HepG2 (cell line): ENCODE results near the gene AHSG. TPM values are rescaled to one million over a fixed set of nuclear protein-coding genes. Genes with fewer than 3 reads are reported as not detected.
A peak's percentile ranks its signal among the peaks of the same experiment; 100 is the strongest.

Source experiments
- AHDC1 ChIP-seq: sonication (generic); formaldehyde crosslinking; IDR thresholded peaks from 2 replicates; pipeline ENCODE4 v1.5.1; 2020; ENCODE audit warnings: mild to moderate bottlenecking, missing genetic modification reagents, borderline replicate concordance
- CEBPB ChIP-seq: IDR thresholded peaks from 2 replicates; pipeline ENCODE4 v1.6.1; 2011; ENCODE audit warnings: low read depth, low read length, improper control_type of control experiment, borderline replicate concordance
- NONO ChIP-seq, 2 experiments: fragments of 450-650 bp in 1 of 2; sonication (generic) in 1 of 2; formaldehyde crosslinking in 1 of 2; IDR thresholded peaks in 1 of 2; conservative IDR thresholded peaks in 1 of 2; 2 replicates each; pipeline versions ENCODE4 v1.6.1 to v1.8.0; 2017 to 2022; ENCODE audit warnings: mild to moderate bottlenecking in 1 of 2, missing genetic modification reagents in 1 of 2, moderate library complexity in 1 of 2
- NR2F1 ChIP-seq, 2 experiments: fragments of 450-650 bp in 1 of 2; formaldehyde crosslinking in 1 of 2; IDR thresholded peaks; 2 replicates each; pipeline versions ENCODE4 v1.5.0 to v1.6.1; 2016 to 2020; ENCODE audit warnings: mild to moderate bottlenecking in 1 of 2, missing compliant biosample characterization in 1 of 2, missing genetic modification reagents in 1 of 2, moderate library complexity in 1 of 2
- PHF21A ChIP-seq: sonication (generic); formaldehyde crosslinking; IDR thresholded peaks from 2 replicates; pipeline ENCODE4 v1.5.0; 2020; ENCODE audit warnings: mild to moderate bottlenecking, missing genetic modification reagents
- ZNF333 ChIP-seq: sonication (generic); formaldehyde crosslinking; IDR thresholded peaks from 2 replicates; pipeline ENCODE4 v1.4.0; 2020; ENCODE audit warnings: mild to moderate bottlenecking, missing genetic modification reagents, borderline replicate concordance
- polyA plus RNA-seq, 8 experiments: library from polyadenylated mRNA; depleted of rRNA in 3 of 8; stranded (reverse) in 7 of 8; unstranded in 1 of 8; fragments of >200 nt; fragmentation: Illumina TruSeq in 4 of 8; extraction: Trizol in 4 of 8; gene quantifications; 2 replicates each; pipeline versions ENCODE4 v1.2.1 to v1.2.3, GENCODE V29; 2011 to 2016; ENCODE audit warnings: low read depth in 4 of 8, missing spikeins in 1 of 8, mixed read lengths in 1 of 8; ENCODE audit not compliant: insufficient read depth in 1 of 8
- total RNA-seq, 5 experiments: library from RNA; depleted of rRNA; stranded (reverse); fragments of >200 nt; fragmentation: Illumina TruSeq; extraction: Trizol; gene quantifications; 2 replicates each; pipeline ENCODE4 v1.2.3, GENCODE V29; 2016; ENCODE audit warnings: low read depth in 1 of 5

AHSG gene
- total and polyA plus RNA-seq, 2 of the 13 experiments (the other 11 are each of a cell fraction or from before 2014, with no cell fraction given): 2,043 to 19,152 TPM

GRCh38 chr3:186665625-186666188 is 52.8 kb downstream of the AHSG start, which contains the start of gene HRG (continued):
- TF ChIP-seq NONO (IDR thresholded peaks at IDR 0.05) (no peak), NONO (CRISPR knock-in tag; conservative IDR thresholded peaks at IDR 0.05) (no peak), ZNF333 (CRISPR knock-in tag) (no peak), PHF21A (CRISPR knock-in tag) (0 out of 2 replicates have a peak, but pooled peaks have one; percentile 37), AHDC1 (CRISPR knock-in tag) (peak; percentile 54; the same call in 1 of the 2 replicates), CEBPB (peak; percentile 29; the same call in 1 of the 2 replicates), NR2F1 (CRISPR knock-in tag; IDR thresholded peaks at IDR 0.05) (peak; percentile 58 to 86; a peak in 3 of 4 replicates)
